Measurements from ENCODE around the gene ZNF892. TPM values are rescaled to one million over a fixed set of nuclear protein-coding genes. Genes with fewer than 3 reads are reported as not detected.

The ZNF892 gene
- total and polyA plus RNA-seq, 2 of the 13 experiments (the other 11 are each of a cell fraction or from before 2014, with no cell fraction given), result not detected

DNA sequence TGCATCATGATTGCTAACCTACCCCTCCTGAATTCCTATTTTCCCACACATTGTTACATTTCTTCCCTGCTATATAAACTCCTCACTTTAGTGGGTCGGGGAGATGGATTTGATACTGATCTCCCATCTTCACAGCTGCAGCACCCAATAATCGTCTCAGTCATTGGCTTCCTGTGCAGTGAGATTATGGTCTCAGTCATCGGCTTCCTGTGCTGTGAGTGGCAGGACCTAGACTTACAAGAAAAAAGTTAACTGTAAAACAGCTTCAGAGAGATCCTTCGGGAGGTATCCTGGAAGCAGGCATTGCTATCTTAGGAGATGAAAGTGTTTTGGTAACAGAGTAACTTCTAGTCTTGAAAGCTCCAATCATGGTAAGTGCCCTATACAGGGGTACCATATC is 3.4 kb upstream of the ZNF892 start:
- no peak for ATAC-seq
- Histone ChIP-seq H4K20me1 (ENCODE audit: insufficient read depth, low read length) (no peaks in the 10 kb centered on the region), H3K4me1 (ENCODE audit: insufficient read depth, low read length) (no peaks in the 10 kb centered on the region), H2AFZ (ENCODE audit: low read length) (no peak overlapping the region), H3K4me2 (ENCODE audit: low read depth, low read length) (no peak overlapping the region), H3K27me3 (ENCODE audit: control insufficient read depth in 1 of 2, insufficient read depth in 2 of 2, low read length in 2 of 2) (peaks cover 0 to 4% of the 10 kb centered on the region in 2 experiments; a peak in 3 of 5 replicates), H3K36me3 (replicated peaks in 1 of 2; ENCODE audit: control insufficient read depth in 1 of 2, insufficient read depth in 2 of 2, low read length in 2 of 2) (no peaks in the 10 kb centered on the region), H3K9ac (ENCODE audit: insufficient read depth, low read depth, low read length) (no peak overlapping the region), H3K4me3 (replicated peaks in 1 of 3; ENCODE audit: insufficient read depth in 1 of 3, low read depth in 2 of 3, low read length in 3 of 3) (no peak overlapping the region), H3K9me3 (ENCODE audit: low read length) (no peaks in the 10 kb centered on the region; the same call in 1 of the 2 replicates), H3K79me2 (ENCODE audit: insufficient read depth, low read length) (no peaks in the 10 kb centered on the region), H3K27ac (ENCODE audit: extremely low read length, insufficient read depth, low read length) (no peak overlapping the region)
- no TSS peak for BruUV-seq (replicated peaks)
- no peak for DNase-seq (ENCODE audit: low spot score)
- CTCF ChIA-PET (ENCODE audit: low intra/inter-chr PET ratio, low total read pairs), result no interaction called here
- no peak for FAIRE-seq
- TF ChIP-seq XBP1 (CRISPR knock-in tag; IDR thresholded peaks at IDR 0.05) (no peak), ZNF138 (CRISPR knock-in tag; IDR thresholded peaks at IDR 0.05; ENCODE audit: low read depth) (no peak), ZNF235 (CRISPR knock-in tag; IDR thresholded peaks at IDR 0.05; ENCODE audit: borderline replicate concordance) (no peak), TBP (CRISPR knock-in tag; IDR thresholded peaks at IDR 0.05) (no peak), ZNF547 (CRISPR knock-in tag; IDR thresholded peaks at IDR 0.05) (no peak), CBX2 (IDR thresholded peaks at IDR 0.05; ENCODE audit: low read depth, low read length) (no peak), CBX2 (CRISPR knock-in tag; IDR thresholded peaks at IDR 0.05; ENCODE audit: low read depth) (no peak), RBFOX2 (IDR thresholded peaks at IDR 0.05; ENCODE audit: low read depth, low read length) (no peak), MYC (CRISPR knock-in tag; IDR thresholded peaks at IDR 0.05; ENCODE audit: borderline replicate concordance) (no peak), ZNF567 (CRISPR knock-in tag; IDR thresholded peaks at IDR 0.05; ENCODE audit: borderline replicate concordance) (no peak), ZNF552 (CRISPR knock-in tag; IDR thresholded peaks at IDR 0.05; ENCODE audit: borderline replicate concordance) (no peak), ZFAT (CRISPR knock-in tag; conservative IDR thresholded peaks at IDR 0.05) (no peak), ZNF564 (CRISPR knock-in tag; IDR thresholded peaks at IDR 0.05) (no peak), ZNF781 (CRISPR knock-in tag; IDR thresholded peaks at IDR 0.05; ENCODE audit: borderline replicate concordance, not compliant biosample characterization) (no peak), FOXP1 (IDR thresholded peaks at IDR 0.05) (no peak), FOXP1 (CRISPR knock-in tag; IDR thresholded peaks at IDR 0.05) (no peak), FOSL1 (CRISPR knock-in tag; IDR thresholded peaks at IDR 0.05; ENCODE audit: borderline replicate concordance) (no peak), SIN3B (IDR thresholded peaks at IDR 0.05; ENCODE audit: low read length) (no peak)
- TF ChIP-seq, protein P1, sequence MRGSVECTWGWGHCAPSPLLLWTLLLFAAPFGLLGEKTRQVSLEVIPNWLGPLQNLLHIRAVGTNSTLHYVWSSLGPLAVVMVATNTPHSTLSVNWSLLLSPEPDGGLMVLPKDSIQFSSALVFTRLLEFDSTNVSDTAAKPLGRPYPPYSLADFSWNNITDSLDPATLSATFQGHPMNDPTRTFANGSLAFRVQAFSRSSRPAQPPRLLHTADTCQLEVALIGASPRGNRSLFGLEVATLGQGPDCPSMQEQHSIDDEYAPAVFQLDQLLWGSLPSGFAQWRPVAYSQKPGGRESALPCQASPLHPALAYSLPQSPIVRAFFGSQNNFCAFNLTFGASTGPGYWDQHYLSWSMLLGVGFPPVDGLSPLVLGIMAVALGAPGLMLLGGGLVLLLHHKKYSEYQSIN (CRISPR knock-in tag; IDR thresholded peaks at IDR 0.05; ENCODE audit: borderline replicate concordance), result no peak
- TF ChIP-seq, protein P2, sequence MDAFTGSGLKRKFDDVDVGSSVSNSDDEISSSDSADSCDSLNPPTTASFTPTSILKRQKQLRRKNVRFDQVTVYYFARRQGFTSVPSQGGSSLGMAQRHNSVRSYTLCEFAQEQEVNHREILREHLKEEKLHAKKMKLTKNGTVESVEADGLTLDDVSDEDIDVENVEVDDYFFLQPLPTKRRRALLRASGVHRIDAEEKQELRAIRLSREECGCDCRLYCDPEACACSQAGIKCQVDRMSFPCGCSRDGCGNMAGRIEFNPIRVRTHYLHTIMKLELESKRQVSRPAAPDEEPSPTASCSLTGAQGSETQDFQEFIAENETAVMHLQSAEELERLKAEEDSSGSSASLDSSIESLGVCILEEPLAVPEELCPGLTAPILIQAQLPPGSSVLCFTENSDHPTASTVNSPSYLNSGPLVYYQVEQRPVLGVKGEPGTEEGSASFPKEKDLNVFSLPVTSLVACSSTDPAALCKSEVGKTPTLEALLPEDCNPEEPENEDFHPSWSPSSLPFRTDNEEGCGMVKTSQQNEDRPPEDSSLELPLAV (CRISPR knock-in tag; conservative IDR thresholded peaks at IDR 0.05; ENCODE audit: low read depth), result no peak
- POLR2A ChIA-PET, result no interaction called here
- intact Hi-C loops (cut with micrococcal nuclease; ENCODE audit: unreplicated experiment), result no loop called here
- WGBS (ENCODE audit: low lambda C conversion rate), result 16% methylated on average over 4 of the region's 4 CpGs
- in situ Hi-C loops (cut with HindIII; ENCODE audit: extremely low pct_ligation_motif_present, low pct_unique_long_range_greater_than_20kb), result no loop called here
